HEK293T (cell line): ENCODE results near the gene ADGRA3.

Experiments used
- CTCF ChIA-PET: fragments of 350-600 bp; formaldehyde crosslinking; extraction: SDS; loops from one replicate; lab custom pipeline; 2021; ENCODE audit warnings: antibody characterized with exemption, inconsistent platforms; lab: Yijun Ruan, JAX
- POLR2A ChIA-PET: fragments of 350-600 bp; formaldehyde crosslinking; extraction: SDS; loops from one replicate; lab custom pipeline; 2020; ENCODE audit warnings: antibody characterized with exemption, inconsistent platforms; lab: Yijun Ruan, JAX
- DNase-seq: peaks from one replicate; pipeline ENCODE4 v3.0.0; 2012; ENCODE audit warnings: mixed read lengths; ENCODE audit errors: extremely low spot score
- ARNT ChIP-seq: fragments of 450-650 bp; IDR thresholded peaks from 2 replicates; pipeline ENCODE4 v1.6.1; 2017; ENCODE audit warnings: mild to moderate bottlenecking
- BHLHE40 ChIP-seq: fragments of 450-650 bp; IDR thresholded peaks from 2 replicates; pipeline ENCODE4 v1.6.1; 2016; ENCODE audit warnings: mild to moderate bottlenecking, moderate library complexity, borderline replicate concordance
- CTBP1 ChIP-seq: fragments of 450-650 bp; IDR thresholded peaks from 2 replicates; pipeline ENCODE4 v1.6.1; 2016; ENCODE audit warnings: borderline replicate concordance
- ELF4 ChIP-seq: fragments of 450-650 bp; IDR thresholded peaks from 2 replicates; pipeline ENCODE4 v1.6.1; 2017; ENCODE audit warnings: antibody characterized with exemption
- FOXA1 ChIP-seq: fragments of 450-650 bp; IDR thresholded peaks from 2 replicates; pipeline ENCODE4 v1.6.1; 2016; ENCODE audit warnings: mild to moderate bottlenecking
- FOXK2 ChIP-seq: fragments of 450-650 bp; IDR thresholded peaks from 2 replicates; pipeline ENCODE4 v1.6.1; 2016; ENCODE audit warnings: mild to moderate bottlenecking
- FOXM1 ChIP-seq: fragments of 450-650 bp; IDR thresholded peaks from 2 replicates; pipeline ENCODE4 v1.6.1; 2017; ENCODE audit warnings: mild to moderate bottlenecking, borderline replicate concordance
- HDGF ChIP-seq: fragments of 450-650 bp; IDR thresholded peaks from 2 replicates; pipeline ENCODE4 v1.6.1; 2017; ENCODE audit warnings: antibody characterized with exemption, borderline replicate concordance
- L3MBTL2 ChIP-seq: fragments of 450-650 bp; conservative IDR thresholded peaks from 2 replicates; pipeline ENCODE4 v1.6.1; 2016; ENCODE audit warnings: mild to moderate bottlenecking
- LEF1 ChIP-seq: fragments of 450-650 bp; IDR thresholded peaks from 2 replicates; pipeline ENCODE4 v1.6.1; 2017; ENCODE audit warnings: mild to moderate bottlenecking, borderline replicate concordance
- NFRKB ChIP-seq: fragments of 450-650 bp; IDR thresholded peaks from 2 replicates; pipeline ENCODE4 v1.6.1; 2016; ENCODE audit warnings: mild to moderate bottlenecking, moderate library complexity
- PKNOX1 ChIP-seq: fragments of 450-650 bp; IDR thresholded peaks from 2 replicates; pipeline ENCODE4 v1.6.1; 2016
- SP1 ChIP-seq: fragments of 450-650 bp; IDR thresholded peaks from 2 replicates; pipeline ENCODE4 v1.6.1; 2017
- SUZ12 ChIP-seq: fragments of 450-650 bp; IDR thresholded peaks from 2 replicates; pipeline ENCODE4 v1.6.1; 2016; ENCODE audit warnings: mild to moderate bottlenecking
- TARDBP ChIP-seq: fragments of 450-650 bp; IDR thresholded peaks from 2 replicates; pipeline ENCODE4 v1.6.1; 2016
- ZNF384 ChIP-seq: fragments of 450-650 bp; IDR thresholded peaks from 2 replicates; pipeline ENCODE4 v1.6.1; 2016

Gene ADGRA3

GRCh38 chr4:22485737-22486136 is 30.1 kb downstream of the ADGRA3 start:
- DNase-seq, result no peak
- TF ChIP-seq NFRKB (no peak), SUZ12 (no peak), CTBP1 (no peak), L3MBTL2 (no peak), SP1 (no peak), FOXK2 (no peak), BHLHE40 (no peak), FOXA1 (no peak), HDGF (no peak), ELF4 (no peak), LEF1 (no peak)
- ChIA-PET POLR2A (no interaction called here), CTCF (no interaction called here)

- no peak for DNase-seq
- POLR2A ChIA-PET, result no interaction called here
- CTCF ChIA-PET, result no interaction called here
- TF ChIP-seq CTBP1 (no peak), NFRKB (no peak), BHLHE40 (no peak)
Observed at GRCh38 chr4:22483551-22483981, 32.3 kb downstream of the ADGRA3 start.

- POLR2A ChIA-PET, result no interaction called here
Observed at GRCh38 chr4:22482250-22483127, 33.4 kb downstream of the ADGRA3 start.

GRCh38 chr4:22480675-22481327 is 35.1 kb downstream of the ADGRA3 start:
- ChIA-PET POLR2A (no interaction called here), CTCF (no interaction called here)
- no peak for TF ChIP-seq ARNT
- TF ChIP-seq L3MBTL2, result no peak
- no peak for TF ChIP-seq NFRKB
- no peak for TF ChIP-seq FOXM1
- TF ChIP-seq CTBP1, result no peak
- no peak for TF ChIP-seq ELF4
- TF ChIP-seq SP1, result no peak
- no peak for TF ChIP-seq PKNOX1
- no peak for TF ChIP-seq ZNF384
- no peak for DNase-seq

More at GRCh38 chr4:22482250-22483127, 33.4 kb downstream of the ADGRA3 start:
- TF ChIP-seq ARNT (no peak), TARDBP (no peak)
- CTCF ChIA-PET, result interaction anchor here (0.7 kb wide), 1 partner anchor 23 kb away, joined by 3 read pairs; no protein-coding TSS in a partner anchor
- DNase-seq, result no peak

- no peak for DNase-seq
- ChIA-PET CTCF (no interaction called here), POLR2A (no interaction called here)
- TF ChIP-seq ARNT, result no peak
- TF ChIP-seq PKNOX1, result no peak
- no peak for TF ChIP-seq TARDBP
- no peak for TF ChIP-seq L3MBTL2
- no peak for TF ChIP-seq ZNF384
- no peak for TF ChIP-seq HDGF
Observed at GRCh38 chr4:22478426-22478825, 37.4 kb downstream of the ADGRA3 start.

- ChIA-PET CTCF (no interaction called here), POLR2A (no interaction called here)
- DNase-seq, result no peak
- TF ChIP-seq PKNOX1 (0 out of 2 replicates have a peak, but pooled peaks have one; percentile 1), FOXA1 (no peak)
Observed at GRCh38 chr4:22477813-22478182, 38.1 kb downstream of the ADGRA3 start.

GRCh38 chr4:22477136-22477812 is 38.6 kb downstream of the ADGRA3 start:
- POLR2A ChIA-PET, result no interaction called here
- DNase-seq, result no peak
- CTCF ChIA-PET, result no interaction called here
- no peak for TF ChIP-seq SP1
- 0 out of 2 replicates have a peak, but pooled peaks have one; percentile 4 for TF ChIP-seq PKNOX1
